GM21619 (cell line): ENCODE measurements around the gene SMCO2.

Experiments
- ATAC-seq: cut with Tn5 transposase; IDR thresholded peaks from one replicate; pipeline ENCODE4 v1.9.1; 2021; ENCODE audit not compliant: unreplicated experiment

Gene SMCO2

DNA sequence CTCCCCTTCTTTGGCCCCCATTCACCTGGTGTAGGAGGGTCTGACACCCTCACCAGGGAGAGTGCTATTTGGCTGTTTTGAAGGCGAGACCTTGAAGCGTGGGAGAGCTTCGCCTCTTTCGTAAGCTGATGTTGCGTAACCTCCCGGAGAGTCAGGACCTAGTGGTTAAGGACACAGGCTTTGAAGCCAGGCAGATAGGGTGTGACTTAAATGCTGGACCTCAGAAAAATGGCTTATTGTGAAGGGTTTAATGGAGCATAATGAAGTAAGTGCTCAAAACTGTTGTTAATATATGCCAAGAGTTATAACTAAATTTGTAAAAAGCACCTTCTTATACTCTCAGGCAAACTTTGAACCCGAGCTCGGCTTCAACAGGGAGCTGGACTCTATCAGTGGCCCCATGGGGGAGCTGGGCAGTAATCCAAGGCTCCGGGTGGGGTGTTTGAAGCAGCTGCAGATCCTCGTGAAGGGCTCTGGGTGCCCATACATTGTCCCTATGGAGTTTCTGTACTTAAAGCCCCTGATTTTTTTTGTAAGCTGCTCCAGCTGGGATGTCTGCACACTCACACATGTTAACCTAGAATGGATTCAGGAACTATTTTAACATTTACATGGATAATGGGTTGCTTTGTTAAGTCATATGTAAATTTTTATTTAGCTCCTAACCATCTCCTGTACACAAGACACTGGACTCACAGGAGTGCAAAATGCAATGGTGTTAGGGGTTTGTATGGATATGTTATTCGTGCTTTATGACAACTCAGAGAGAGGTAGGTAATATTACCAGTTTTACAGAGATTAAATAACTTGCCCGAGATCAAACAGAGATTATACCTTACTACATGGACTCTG lies 103.5 kb downstream of the SMCO2 start:
- ATAC-seq = no peak

DNA sequence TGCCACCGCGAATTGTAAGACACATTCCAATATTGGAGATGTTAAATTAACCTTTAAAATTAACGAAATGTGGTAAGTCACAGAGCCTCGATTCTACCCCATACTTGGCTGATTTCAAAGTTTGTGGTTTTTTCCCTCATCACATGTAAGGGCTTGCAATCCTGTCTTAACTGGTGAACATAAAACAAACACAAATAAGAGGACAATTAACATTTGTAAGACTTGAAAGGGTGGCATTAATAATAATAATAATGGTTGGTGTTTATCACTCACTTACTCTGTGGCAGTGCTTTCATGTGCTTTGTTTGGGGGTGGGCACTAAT lies 104.1 kb downstream of the SMCO2 start:
- ATAC-seq = no peak

- no peak for ATAC-seq
Observed at GRCh38 chr12:27551172-27551840, 104.8 kb downstream of the SMCO2 start.
